ENCODE results near the gene PLEKHA7.
"Not testable (repeated sequence)": the region's sequence is repeated elsewhere in the genome, so short reads cannot be mapped to it uniquely, and the experiment has no call there.

Gene PLEKHA7

DNA sequence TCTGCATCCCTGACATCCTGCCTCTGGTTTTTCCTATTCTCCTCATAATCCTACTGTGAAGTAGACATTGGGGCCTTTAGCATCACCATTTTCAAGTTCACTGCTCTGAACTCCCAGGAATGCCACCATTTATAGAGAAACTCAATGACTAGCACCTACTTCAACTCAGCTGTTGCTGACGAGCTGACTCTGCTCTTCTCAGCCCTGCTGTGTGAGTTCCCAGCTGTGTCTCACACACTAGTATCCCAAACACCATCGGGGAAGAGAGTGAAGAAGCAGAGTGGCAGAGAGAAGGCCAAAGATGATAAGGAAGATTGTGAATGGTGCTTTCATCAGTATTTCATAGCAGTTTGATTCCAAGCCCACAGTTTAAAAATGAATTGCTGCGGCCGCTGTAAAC lies 71.9 kb downstream of the PLEKHA7 start:
- DNase-seq (ENCODE audit: low spot score) = no peak

DNA sequence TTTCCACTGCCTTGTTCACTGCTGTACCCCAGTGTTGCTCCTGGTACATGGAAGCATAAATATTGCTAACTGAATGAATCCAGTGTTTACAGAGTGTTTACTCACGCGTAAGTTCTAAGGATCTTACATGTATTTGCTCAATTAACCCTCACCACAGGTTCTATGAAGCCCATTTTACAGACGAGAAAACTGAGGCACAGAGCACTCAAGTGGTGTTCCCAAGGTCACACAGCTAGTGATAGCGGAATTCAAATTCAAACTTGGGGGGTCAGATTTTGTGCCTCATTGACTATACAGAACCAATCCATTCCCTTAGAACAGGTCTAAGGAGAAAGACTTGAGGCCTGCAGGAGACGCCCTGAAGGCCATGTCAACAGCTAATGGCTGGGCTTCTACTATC lies 72.3 kb downstream of the PLEKHA7 start:
- DNase-seq (ENCODE audit: low spot score) = no peak

DNA sequence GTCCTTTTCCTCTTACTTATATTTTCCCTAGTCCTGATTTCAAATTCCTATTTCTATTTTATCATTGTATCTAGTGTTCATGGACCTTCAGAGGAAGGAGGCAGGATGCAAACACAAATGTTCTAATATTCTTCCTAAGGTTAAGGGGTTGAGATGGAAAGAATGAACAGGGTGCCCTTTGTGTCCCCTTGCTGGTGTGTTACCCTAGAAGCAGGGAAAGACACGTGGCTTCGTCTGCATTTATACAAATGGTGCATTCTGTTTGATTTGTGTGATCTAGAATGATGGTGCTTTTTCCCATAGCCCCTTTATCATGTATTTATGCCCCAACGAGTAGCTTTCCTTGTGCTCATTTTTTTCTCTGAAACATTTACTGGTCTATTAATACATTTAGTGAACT lies 76.2 kb downstream of the PLEKHA7 start:
- no peak for DNase-seq (ENCODE audit: low spot score)

DNA sequence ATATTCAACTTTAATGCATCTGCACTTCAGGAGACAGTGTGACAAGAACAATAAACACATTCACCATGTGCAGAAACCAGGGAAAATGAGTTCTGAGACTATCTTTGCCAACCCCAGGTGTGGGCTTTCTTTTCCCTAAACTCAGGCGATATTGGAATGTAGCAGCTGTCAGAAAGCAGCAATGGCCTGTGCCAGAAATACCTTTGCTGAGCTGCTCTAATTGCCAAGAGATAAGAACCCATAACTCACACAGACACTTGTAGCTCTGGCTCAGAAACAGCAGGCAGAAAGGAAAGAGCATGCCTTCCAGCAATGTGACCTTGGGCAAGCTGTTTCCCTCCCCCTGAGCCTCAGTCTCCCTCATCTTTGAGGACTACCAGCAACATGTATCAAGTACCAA lies 77.6 kb downstream of the PLEKHA7 start:
- DNase-seq (ENCODE audit: low spot score) = no peak

DNA sequence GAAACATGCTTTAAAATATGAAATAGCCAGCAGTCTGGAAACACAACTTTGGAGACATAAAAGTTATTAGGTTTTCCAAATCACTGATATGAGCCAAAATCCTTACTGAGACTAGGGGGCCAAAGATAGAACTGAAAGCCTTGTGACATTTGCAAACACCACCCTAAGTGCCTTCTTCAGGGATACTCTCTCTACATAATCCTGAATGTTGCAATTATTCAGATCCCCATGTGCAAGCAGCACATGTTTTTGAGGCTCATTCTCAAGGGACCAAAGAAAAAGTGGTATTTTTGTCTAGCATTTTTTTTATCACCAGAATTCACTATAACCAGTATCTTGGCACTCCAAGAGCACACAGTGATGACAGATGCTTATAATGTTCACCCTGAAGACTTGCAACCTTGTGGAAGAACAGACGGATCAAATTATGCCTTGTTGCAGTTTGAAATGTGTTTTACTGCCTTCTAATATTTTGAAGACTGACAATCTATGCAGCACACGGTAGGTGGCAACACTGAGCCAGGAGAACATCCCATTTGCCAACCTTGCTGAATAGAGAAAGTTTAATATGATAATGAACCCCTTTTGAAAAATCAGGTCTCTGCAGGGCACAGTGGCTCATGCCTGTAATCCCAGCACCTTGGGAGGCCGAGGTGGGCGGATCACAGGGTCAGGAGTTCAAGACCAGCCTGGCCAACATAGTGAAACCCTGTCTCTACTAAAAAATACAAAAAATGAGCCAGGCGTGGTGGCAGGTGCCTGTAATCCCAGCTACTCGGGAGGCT lies 78.5 kb downstream of the PLEKHA7 start:
- peak; percentile 47 for DNase-seq (ENCODE audit: low spot score)

DNA sequence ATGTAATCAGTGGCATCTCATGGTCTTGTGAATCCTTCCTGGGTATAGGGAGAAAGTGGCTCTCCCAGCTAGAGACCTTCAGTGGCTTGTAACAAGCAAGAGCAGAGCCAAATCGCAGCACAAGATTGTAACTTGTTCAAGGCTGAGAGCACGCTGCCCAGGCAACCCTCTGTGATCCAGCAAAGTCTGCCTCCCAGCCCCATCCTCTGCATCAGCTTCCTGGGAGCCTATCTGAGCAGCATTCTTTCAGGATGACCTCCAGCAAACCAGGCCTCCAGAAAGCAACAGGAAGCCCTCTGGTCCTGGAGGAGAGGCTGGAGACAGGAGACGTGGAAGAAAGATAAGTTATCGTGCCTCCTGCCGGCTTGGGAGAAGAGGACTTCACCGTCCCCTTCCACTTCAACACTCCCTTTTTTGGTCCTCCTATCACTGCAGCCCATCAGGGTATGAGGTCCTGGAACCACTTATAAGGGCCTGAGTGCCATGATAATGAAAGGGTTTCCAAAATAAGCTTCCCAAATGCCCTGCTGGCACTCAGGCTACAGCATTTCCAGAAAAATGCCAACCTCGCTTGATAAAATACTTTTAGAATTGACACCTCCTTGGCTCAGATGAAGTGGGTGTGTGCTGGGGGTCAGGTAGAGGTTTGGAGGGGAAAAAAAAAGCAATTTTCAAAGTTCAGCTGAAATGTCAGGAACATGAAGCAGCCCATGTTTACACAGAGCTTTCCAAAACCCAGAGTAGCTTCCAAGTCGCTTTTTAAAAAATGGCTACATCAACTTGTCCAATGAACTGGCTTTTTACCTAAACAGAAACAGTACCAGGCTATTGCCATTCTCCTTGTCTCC lies 80.2 kb downstream of the PLEKHA7 start:
- DNase-seq (ENCODE audit: low spot score) = no peak

DNA sequence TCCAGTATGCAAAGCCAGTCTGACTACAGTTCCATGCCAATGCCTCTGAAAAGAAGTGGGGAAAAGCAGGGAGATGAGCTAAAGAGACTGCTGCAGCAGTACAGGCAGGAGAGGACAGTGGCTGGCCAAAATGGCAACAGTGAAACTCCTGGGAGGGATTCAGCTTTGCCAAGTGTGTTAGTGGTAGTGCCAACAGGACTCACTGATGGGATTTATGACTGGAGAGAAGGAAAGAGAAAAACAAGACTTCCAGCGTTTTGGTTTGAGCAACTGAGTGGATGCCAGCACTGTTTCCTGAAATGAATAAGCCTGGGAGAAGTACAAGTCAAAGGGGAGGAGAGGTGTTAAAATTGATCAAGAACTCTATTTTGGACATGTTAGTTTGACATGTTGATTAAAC lies 80.9 kb downstream of the PLEKHA7 start:
- DNase-seq (ENCODE audit: low spot score) = no peak

DNA sequence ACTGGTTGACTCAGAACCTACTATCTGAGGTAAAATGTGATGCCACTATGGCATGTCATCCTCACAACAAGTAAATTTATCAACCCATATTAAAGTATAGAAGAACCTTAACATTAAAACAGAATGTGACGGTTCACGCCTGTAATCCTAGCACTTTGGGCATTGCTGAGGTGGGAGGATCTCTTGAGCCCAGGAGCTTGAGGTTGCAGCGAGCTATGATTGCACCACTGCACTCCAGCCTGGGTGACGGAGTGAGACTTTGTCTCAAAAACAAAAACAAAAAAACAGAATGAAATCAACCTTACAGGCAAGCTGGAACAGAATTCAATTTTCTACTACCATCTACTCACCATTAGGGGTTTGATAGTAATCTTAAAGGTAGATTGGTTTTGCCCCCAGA lies 86.2 kb downstream of the PLEKHA7 start:
- DNase-seq (ENCODE audit: low spot score) = no peak

DNA sequence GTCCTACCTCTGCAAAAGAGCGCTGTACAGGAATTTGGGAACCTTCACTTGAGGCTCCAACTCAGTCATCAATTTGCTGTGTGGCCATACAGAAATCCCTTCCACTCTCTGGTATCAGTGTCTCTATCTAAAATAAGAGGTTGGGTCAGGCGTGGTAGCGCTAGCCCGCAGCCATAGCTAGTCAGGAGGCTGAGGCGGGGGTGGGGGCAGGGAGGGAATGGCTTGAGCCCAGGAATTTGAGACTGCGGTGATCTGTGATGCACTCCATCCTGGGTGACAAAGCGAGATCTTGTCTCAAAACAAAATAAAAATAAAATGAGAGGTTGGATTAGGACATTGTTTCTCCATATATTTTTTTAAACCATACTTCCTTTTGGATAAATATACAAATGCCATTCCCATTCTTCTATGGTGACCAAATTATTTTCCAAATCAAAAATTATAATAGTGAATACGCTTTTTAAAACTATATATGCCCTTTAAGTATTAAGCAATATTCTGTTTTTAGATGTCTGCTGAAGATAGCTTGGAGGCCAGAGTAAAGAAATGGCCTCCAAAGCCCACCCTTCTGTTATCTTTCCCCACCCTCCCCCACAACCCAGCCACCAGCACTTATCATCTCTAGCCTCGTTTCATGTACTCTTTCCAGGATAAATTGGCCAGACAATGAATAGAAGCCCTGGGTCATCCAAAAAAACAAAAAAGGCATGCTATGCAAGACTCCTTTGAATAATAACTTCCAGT lies 87.2 kb downstream of the PLEKHA7 start:
- DNase-seq (ENCODE audit: low spot score) = peak; percentile 47

DNA sequence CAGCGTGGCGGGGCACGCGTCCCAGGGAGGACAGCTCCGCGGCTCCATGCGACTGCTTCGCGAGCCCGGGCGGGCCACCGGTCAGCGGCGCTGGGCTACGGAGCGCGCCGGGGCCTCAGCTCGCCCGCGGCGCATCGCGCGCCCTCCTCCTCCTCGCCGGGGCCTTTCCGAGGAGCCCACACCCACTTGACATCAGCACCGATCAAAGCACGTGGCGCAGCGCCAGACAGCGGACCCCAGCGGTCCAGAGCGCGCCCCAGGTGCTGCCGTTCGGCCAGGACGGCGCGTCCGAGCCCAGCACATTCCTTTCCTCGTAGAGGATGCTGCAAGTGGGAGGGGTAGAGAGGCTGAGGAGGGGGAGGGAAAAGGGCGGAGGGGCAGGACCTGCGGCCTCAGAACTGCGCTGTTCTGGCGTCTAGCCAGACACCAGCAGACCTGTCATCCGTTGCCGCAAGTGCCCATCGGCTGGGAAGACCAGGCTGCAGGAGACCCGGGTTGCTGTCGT lies 88.6 kb downstream of the PLEKHA7 start:
- peak; percentile 82 for DNase-seq (ENCODE audit: low spot score)

DNA sequence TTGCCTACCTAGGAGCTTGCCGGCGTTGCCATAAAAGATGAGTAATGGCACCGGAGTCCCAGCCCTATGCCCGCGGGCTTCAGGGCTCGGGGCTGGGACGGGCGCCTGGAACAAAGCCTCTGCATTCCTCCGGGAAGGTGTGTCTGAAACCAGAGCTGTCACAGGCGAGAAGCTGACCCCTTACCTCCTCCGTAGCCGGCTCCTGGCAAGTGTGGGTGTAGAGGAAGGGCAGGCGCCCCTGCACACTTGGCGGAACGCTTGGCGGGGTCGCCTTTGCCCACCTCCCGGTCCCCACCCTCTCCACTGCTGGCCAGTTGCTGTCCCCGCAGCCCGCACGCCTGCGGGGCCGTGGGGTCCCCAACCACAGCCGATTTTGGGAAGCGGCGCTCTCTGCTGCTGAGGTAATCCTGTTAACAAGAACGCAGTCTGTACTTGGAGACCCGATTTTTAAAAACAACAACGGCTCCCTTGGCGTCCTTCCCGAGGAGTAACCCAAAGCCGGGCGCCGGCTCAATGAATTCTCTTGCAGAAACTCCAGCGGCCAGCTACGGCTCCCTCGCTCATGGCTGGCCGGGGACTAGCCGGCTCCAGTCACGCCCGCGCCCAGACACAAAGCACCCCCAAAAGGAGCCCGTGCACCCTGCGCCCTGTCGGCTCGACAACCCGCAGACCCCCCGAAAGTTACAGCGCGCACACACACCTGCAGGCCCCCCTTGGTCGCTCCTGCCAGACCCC lies 89.2 kb downstream of the PLEKHA7 start:
- DNase-seq (ENCODE audit: low spot score) = peak; percentile 74

DNA sequence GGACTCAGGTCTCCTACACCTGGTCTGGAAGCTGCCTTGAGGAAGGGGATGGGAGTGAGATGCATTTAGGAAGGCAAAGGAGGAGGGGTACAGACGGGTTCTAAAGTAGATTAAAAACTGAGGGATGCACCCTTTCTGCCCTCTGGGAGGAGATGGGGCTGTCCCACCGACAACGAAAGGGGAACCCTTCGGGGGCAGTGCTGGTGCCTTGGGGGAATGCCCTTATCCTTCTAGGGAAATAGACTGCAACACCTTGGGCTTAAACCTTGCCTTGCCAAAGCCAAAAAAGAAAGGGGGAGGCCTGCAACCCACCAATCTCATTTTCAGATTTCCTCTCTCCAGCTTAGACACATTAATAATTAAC lies 89.8 kb downstream of the PLEKHA7 start:
- DNase-seq (ENCODE audit: low spot score) = no peak

DNA sequence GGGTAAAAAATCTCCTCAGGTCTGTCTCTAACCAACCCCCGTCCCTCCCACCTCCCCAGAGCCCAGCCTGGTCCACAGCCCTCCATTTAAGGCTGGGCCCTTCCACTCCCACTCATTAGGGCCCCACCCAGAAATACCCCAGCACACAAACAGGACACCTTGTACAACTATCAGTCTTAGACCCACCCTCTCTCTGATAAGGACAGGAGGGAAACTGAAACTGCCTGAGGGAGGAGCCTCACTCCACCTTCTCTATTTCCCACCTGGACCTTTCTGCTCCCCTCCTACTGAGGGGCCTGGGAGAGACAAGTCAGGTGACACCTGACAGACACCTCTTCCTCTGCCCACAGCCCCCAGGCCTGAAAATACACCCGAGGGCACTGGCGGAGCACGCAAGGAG lies 90.2 kb downstream of the PLEKHA7 start:
- no peak for DNase-seq (ENCODE audit: low spot score)

DNA sequence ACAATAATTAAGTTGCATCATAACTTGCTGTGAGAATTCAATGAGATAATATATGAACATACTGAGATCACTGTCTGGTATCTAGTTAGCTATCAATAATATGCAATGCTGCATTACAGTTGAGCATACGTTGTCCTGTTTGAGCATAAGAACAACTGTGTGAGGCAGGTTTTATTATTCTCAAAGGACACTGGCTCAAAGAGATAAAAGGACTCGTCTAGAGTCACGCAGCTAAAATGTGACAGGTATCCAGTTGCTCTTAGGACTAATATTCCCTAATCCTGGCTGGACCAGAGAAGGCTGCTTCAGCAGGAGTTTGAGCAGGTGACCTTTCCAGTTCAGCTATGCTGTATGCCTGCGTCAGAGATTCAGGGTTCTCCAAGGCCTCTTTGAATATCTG lies 92.5 kb downstream of the PLEKHA7 start:
- no peak for DNase-seq (ENCODE audit: low spot score)

DNA sequence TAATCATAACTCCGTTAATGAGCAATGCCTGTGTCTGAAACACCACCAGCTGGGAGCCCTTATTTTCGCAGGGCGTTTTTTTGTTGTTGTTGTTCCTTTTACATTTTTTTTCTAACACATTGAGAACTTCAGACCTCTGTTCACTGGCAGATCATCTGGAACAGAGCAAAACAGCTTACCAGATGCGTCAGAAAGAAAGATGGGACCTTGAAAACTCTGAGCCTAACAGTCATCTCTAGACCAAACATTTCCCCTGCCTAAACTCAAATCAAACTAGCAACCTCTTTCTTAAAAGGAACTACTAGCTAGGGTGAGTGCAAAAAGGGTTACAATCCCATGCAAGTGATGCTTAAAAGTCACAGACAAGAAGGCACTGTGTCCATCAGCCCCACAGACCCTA lies 93.2 kb downstream of the PLEKHA7 start:
- DNase-seq (ENCODE audit: low spot score) = no peak

DNA sequence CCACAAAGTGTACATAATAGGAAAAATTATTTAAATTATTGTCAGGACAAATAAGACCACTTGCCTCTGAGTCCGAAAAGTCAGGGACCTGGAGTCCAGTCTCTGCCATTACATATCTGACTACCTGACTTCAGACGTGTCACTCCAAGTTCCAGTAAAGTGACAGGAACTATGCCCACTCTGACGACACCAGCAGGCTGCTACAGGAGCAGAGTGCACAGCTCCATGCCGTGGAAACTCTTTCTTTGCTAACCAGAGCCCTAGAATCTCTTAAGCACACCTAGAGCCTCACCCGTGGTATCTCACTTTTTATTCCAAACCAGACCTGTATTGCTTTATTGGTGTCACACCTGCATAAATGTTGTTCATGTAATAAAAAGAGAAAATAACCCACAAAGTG lies 93.7 kb downstream of the PLEKHA7 start:
- DNase-seq (ENCODE audit: low spot score) = no peak

DNA sequence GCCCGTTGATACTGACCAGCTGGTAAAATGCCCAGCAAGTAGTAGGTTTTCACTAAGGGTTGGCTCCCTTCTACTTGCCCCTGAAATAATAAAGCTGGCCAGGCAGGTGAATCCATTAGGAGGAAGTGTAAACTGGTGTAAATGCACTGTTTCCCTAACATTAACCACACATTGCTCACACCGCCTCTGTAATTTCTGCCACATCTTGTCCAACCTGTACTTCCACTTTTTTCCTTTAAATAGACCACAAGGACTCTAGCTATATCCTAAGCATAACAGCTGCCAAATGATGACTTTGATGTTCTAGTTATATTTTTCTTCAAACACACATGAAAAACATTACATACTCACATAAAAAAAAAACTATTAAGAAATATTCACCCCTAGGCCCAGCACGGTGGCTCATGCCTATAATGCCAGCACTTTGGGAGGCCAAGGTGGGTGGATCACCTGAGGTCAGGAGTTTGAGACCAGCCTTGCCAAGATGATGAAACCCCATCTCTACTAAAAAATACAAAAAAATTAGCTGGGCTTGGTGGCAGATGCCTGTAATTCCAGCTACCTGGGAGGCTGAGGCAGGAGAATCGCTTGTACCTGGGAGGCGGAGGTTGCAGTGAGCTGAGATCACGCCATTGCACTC lies 95.6 kb downstream of the PLEKHA7 start:
- not testable (repeated sequence) for DNase-seq (ENCODE audit: low spot score)

DNA sequence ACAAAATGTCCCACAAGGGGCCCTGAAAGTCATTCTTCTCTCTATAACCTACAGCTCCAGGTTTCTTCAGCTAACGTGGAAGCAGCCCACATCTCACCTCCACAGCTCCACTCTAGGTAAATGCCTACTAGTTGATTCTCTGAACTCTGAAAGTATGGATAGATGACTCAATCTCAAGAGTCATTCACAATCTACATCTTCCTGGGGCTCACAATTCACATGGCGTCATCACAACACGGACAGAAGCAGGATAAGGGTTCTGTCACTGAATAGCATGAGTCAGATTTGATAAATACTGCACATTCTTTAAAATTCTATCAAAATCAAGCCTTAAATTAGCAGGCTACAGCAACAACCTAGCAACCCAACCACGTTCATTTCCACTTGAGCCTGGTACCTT lies 96.3 kb downstream of the PLEKHA7 start:
- DNase-seq (ENCODE audit: low spot score) = no peak

DNA sequence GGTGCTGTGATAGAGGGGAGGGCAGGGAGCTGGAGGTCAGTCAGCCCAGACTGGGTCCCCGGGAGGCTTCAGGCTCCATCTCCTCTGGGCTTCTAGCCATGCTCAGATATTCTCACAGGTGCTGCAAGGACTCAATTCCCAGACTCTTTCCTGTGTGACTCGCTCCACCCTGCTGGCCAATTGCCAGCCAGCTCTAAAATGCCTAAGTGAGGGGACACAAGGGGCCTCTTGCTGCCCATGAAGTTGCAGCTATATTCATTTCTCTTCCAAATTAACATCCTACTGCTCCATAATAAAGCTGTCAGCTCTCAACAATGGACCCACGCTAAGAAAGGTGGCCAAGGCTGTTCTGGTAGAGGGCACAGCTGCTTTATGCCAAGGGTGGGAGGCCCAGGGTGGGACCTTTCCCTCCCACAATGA lies 101.5 kb downstream of the PLEKHA7 start:
- DNase-seq (ENCODE audit: low spot score) = no peak

DNA sequence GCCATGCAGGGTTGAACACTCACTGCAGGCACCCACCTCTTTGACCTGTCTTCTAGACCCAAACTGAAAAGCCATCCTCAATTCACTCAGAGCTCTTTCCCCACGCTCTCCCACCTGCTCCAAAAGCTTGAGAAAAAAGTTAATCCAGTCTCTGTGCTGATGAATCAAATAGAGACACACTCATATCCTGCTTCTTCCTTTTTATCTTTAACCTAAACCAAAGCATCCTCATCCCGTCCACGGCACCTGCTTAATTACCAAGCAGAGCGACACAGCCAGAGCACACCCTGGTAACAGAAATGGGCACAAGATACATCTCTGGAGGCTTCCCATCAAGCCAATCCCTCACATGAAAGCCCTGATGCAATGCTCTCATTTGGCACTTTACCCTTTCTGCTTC lies 102.6 kb downstream of the PLEKHA7 start:
- no peak for DNase-seq (ENCODE audit: low spot score)

DNA sequence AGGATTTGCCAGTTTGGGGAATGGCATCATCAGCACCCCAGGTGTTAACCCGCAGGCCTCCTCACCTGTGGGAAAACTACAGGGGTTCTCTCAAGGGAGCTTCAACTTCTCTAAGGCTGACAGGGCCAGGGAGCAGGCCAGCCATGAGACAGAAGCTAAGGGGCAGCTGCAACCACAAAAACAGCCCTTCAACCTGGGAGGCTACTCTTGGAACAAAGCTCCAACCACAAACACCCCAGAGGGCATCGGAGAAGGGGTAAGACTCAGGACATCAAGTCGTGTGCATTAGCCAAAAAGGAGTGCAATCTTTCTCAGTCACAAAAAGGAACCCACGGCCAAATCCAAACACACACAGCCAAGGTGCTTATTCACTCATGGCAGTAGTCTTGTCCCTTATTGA lies 103.0 kb downstream of the PLEKHA7 start:
- no peak for DNase-seq (ENCODE audit: low spot score)
